Heart right ventricle (tissue), 16 donors: ENCODE measurements around the gene PCBP2. TPM values are rescaled to one million over a fixed set of nuclear protein-coding genes. Genes with fewer than 3 reads are reported as not detected.
"Not testable (repeated sequence)": the region's sequence is repeated elsewhere in the genome, so short reads cannot be mapped to it uniquely, and the experiment has no call there.

Source experiments
- ATAC-seq, 8 donors: fragments of 200-7000 bp; cut with Tn5 transposase; one replicate each; pipeline ENCODE4 v1.9.1; 2020; ENCODE audit warnings: mild to moderate bottlenecking in 8 of 8, moderate library complexity in 8 of 8, moderate number of reproducible peaks in 1 of 8
- DNase-seq, 2 donors: peaks; one replicate each; pipeline ENCODE4 v3.0.0-alpha.2; 2020
- H3K27ac ChIP-seq, 10 donors: fragments of 200-600 bp; sonication (generic) in 2 of 10; one replicate each; pipeline versions ENCODE4 v1.5.0 to v1.8.0; 2020 to 2022; ENCODE audit warnings: mild to moderate bottlenecking in 3 of 10
- H3K27me3 ChIP-seq, 7 donors: fragments of 200-600 bp; one replicate each; pipeline ENCODE4 v1.8.0; 2021 to 2022; ENCODE audit warnings: mild to moderate bottlenecking in 2 of 7
- H3K36me3 ChIP-seq, 9 donors: fragments of 200-600 bp; sonication (generic) in 1 of 9; one replicate each; pipeline versions ENCODE4 v1.5.0 to v1.8.0; 2020 to 2022; ENCODE audit warnings: mild to moderate bottlenecking in 2 of 9
- H3K4me1 ChIP-seq, 9 donors: fragments of 200-600 bp; sonication (generic) in 1 of 9; one replicate each; pipeline versions ENCODE4 v1.5.0 to v1.8.0; 2020 to 2022; ENCODE audit warnings: mild to moderate bottlenecking in 4 of 9
- H3K4me3 ChIP-seq, 10 donors: fragments of 200-600 bp; sonication (generic) in 2 of 10; one replicate each; pipeline versions ENCODE4 v1.5.0 to v1.8.0; 2020 to 2022; ENCODE audit warnings: mild to moderate bottlenecking in 7 of 10, moderate library complexity in 2 of 10
- H3K9me3 ChIP-seq, 11 donors: fragments of 200-600 bp in 10 of 11; sonication (generic) in 2 of 11; one replicate each; pipeline versions ENCODE4 v1.5.0 to v1.8.0; 2013 to 2022; ENCODE audit warnings: mild to moderate bottlenecking in 2 of 11, control low read depth in 1 of 11, moderate library complexity in 1 of 11
- CTCF ChIP-seq, 9 donors: fragments of 200-600 bp; sonication (generic) in 2 of 9; IDR thresholded peaks; one replicate each; pipeline versions ENCODE4 v1.5.0 to v1.8.0; 2021 to 2022; ENCODE audit warnings: antibody characterized with exemption in 9 of 9, mild to moderate bottlenecking in 5 of 9, moderate library complexity in 1 of 9
- WGBS, 2 donors: extraction: QIAGEN DNeasy Blood & Tissue Kit; methylation state at CpG; one replicate each; pipeline ENCODE4 v1.1.7; 2013; ENCODE audit warnings: inconsistent platforms in 1 of 2; 5-methylcytosine and 5-hydroxymethylcytosine counted together
- intact Hi-C, 10 donors: fragments of 100-400 bp; cut with DNase I; formaldehyde crosslinking; loops; one replicate each; pipeline versions ENCODE4 v1.11.1 to v1.14.2; 2022
- polyA plus RNA-seq, 2 donors: library from polyadenylated mRNA; stranded (reverse); fragments of 200-250 nt; gene quantifications; one replicate each; pipeline ENCODE4 v1.2.3, GENCODE V29; 2013
- total RNA-seq, 10 donors: library from RNA; stranded (reverse); fragmentation: NEBNext Ultra II Directional in 3 of 10; extraction: Animal tissue kit (Norgen Biotek cat#: 25700) in 3 of 10; gene quantifications; one replicate each; pipeline versions ENCODE4 v1.2.1 to v1.2.4, GENCODE V29; 2021 to 2023
- donor health status: Arrhythmogenic right ventricular cardiomyopathy.
- donor health status: ischemic (EF 13 %, LVEDD 7.1; RV severe dilation, severe dysfunction).
- donor health status: healthy with polysubstance abuse.
- donor health status: DM: no; HTN: yes; CAD: no.
- donor health status: DM: no; HTN: no; CAD: no.
- donor health status: ischemic (EF 25% LVEDD 6.9; RV normal size, moderate dysfunction).
- donor health status: ischemic (EF 25% LVEDD 5.7; RV mildly dilated, moderate dysfunction).
- donor health status: healthy.
- donor health status: DM: yes; HTN: yes; CAD: no.
- donor health status: Ischemic cardiomyopathy.
- donor health status: ischemic (EF 35%, LVEDD 5.7; RV mildly dilated, moderate dysfunction).
- donor health status: nonischemic (EF 11% LVEDD 7.7; RV severe dilation, severe dysfunction).
- donor health status: DM: yes; HTN: yes; CAD: no.
- donor health status: PGD.
- donor health status: ischemic (EF 29% LVEDD 5.4; RV normal size, mild dysfunction).
- donor health status: nonischemic (EF 23%, LVEDD 6.1; RV moderate dilation, normal function).

PCBP2 gene
- total and polyA plus RNA-seq, 12 donors = 281 to 579 (median 555) TPM

GRCh38 chr12:53431187-53431586 is 20.7 kb upstream of the PCBP2 start:
- intact Hi-C loops = no loop called here

GRCh38 chr12:53435326-53435725 is 16.6 kb upstream of the PCBP2 start:
- intact Hi-C loops, H3K36me3 ChIP-seq, H3K27me3 ChIP-seq, H3K27ac ChIP-seq, H3K4me3 ChIP-seq, H3K4me1 ChIP-seq, ATAC-seq, DNase-seq, H3K9me3 ChIP-seq: not testable (repeated sequence)
- 95 to 96% methylated on average over 9 of the region's 9 CpGs for WGBS, 2 donors

More at GRCh38 chr12:53431187-53431586, 20.7 kb upstream of the PCBP2 start:
- no peak for ATAC-seq
- Histone ChIP-seq H3K36me3 (no peaks in the 10 kb centered on the region), H3K27ac (no peak overlapping the region), H3K4me1 (no peaks in the 10 kb centered on the region), H3K4me3 (no peak overlapping the region), H3K27me3 (no peaks in the 10 kb centered on the region), H3K9me3 (no peaks in the 10 kb centered on the region)
- TF ChIP-seq CTCF (IDR thresholded peaks at IDR 0.05) = no peak
- no peak for DNase-seq
- WGBS, 2 donors = 80 to 84% methylated on average over 7 of the region's 7 CpGs

GRCh38 chr12:53439582-53439981 is 12.3 kb upstream of the PCBP2 start:
- peaks cover 0 to 17% (median 0%) of the 10 kb centered on the region in 9 donors for H3K36me3 ChIP-seq
- ATAC-seq, DNase-seq, H3K4me3 ChIP-seq, H3K27ac ChIP-seq, H3K9me3 ChIP-seq, intact Hi-C loops, H3K27me3 ChIP-seq: not testable (repeated sequence)
- H3K4me1 ChIP-seq = peaks cover 7 to 32% (median 18%) of the 10 kb centered on the region in 9 donors

GRCh38 chr12:53441040-53441833 is 10.7 kb upstream of the PCBP2 start, which contains the start of gene PRR13:
PRR13 (plus strand) TSS chr12:53441734; CDS start chr12:53442715, 981 bp downstream.
- intact Hi-C loops = loop anchor here in 2 of 10 donors (1.0 to 10.0 kb wide), 3 partner anchors 10 to 64 kb away; partner anchors contain the start of genes NPFF (in 1 of the 2), SP1 (in 1 of the 2) and TARBP2 (in 1 of the 2)

More at GRCh38 chr12:53441040-53441833, 10.7 kb upstream of the PCBP2 start, which contains the start of gene PRR13:
- 1% methylated on average over 31 of the region's 31 CpGs for WGBS, 2 donors
- DNase-seq (peak; percentile 98 to 100), ATAC-seq (peak; percentile 98 to 100 (median 99))
- Histone ChIP-seq H3K4me3 (peak within 1 kb of the TSS; percentile 48 to 91 (median 74)), H3K27ac (peak within 1 kb of the TSS; percentile 42 to 94 (median 88)), H3K4me1 (peaks cover 7 to 45% (median 18%) of the 10 kb centered on the region in 9 donors), H3K27me3 (no peaks in the 10 kb centered on the region), H3K9me3 (no peaks in the 10 kb centered on the region), H3K36me3 (peaks cover 0 to 33% (median 7%) of the 10 kb centered on the region in 9 donors)
- TF ChIP-seq CTCF (IDR thresholded peaks at IDR 0.05) = peak in 1 of 9 donors; percentile 3
